NCI-H82 treated with DMSO at 0.1 percent for 48 hours (cell line): Measurements from ENCODE around the gene PPP1R14B.
"Not testable (repeated sequence)": the region's sequence is repeated elsewhere in the genome, so short reads cannot be mapped to it uniquely, and the experiment has no call there.

Source experiments
- DNase-seq: peaks from one replicate; lab custom pipeline; 2025; ENCODE audit not compliant: unreplicated experiment; lab: John Stamatoyannopoulos, UW

The PPP1R14B gene

GRCh38 chr11:64246621-64246870, 197 bp downstream of the PPP1R14B start:
- DNase-seq = not testable (repeated sequence)

DNA sequence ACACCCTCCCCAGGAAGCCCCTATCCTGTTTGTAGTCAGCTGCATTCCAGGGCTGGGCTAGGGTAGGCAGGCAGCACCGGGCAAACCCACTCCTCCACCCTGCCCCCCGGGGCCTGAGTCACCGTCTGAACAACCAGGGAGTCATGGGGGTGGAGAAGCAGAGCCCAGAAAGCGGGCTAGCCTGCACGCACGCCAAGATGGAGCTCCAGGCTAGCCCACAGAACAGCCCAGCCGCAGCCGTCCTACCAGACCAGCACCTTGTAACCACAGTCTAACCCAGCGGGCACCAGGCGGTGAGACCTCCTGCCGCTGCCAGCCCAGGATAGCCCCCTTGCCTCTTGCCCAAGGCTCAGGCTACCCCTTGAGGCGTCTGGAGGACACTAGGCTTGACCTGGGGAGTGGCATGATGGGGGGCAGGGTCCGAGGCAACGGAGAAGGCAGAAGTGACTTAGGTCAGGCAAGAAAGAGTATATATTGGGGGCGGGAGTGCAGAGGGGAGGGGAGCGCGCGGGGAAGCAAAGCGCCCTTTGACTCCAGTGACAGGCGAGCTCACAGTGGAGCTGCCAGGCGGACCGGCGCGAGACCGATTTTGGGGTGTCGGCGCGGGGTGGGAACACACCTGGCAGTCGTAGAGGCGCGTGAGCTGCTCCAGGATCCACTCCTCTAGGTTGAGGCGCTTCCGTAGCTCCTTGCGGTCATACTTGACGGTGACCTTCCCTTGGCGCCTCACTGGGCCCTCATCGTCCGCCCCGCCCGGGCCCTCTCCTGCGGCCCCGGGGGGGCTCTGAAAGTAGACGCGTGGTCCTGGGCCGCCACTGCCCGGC, 734 bp downstream of the PPP1R14B start:
- no peak for DNase-seq

DNA sequence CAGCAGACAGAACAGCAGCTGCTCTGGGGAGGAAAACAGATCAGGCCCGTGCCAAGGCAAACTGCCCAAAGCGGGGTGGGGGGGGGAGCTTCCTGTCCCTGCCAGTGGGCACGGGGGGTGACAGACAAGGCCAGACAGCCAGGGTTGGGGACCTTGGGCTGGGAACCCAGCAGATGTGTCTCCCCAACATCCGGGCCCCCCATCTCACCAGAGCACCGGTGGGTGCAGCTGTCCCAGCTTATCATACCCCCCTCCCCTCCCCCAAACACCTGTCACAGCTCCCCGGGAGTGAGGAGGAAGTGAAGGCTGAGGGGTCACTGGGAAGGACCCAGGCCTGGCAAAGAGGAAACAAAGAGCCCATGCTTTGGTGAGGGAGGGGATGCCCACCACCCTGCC, 1.3 kb downstream of the PPP1R14B start:
- DNase-seq = no peak

DNA sequence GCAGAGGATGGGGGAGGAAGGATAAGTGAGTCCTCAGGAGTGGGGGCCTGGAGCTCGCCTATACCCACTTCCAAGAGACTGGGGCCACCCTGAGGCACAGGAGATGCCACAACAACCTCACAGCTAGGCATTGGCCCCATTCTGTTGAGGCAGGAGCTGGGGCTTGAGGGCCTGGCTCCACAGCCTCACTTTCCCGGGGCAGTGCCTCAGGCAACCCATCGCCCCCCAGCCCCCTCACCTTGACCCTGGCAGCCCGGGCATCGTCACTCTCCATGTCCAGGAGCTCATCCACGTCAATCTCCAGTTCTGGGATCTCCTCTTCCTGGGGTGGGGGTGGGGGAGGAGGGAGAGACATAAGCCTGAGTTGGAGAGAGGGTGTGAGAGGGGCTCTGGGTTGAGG, 1.8 kb downstream of the PPP1R14B start:
- no peak for DNase-seq

- no peak for DNase-seq
These were observed 2.6 kb downstream of the PPP1R14B start for GRCh38 chr11:64244107-64244506.

- DNase-seq = no peak
These were observed 3.4 kb downstream of the PPP1R14B start for GRCh38 chr11:64243236-64243854.

- no peak for DNase-seq
These were observed 5.0 kb downstream of the PPP1R14B start for GRCh38 chr11:64241491-64242374.

- peak; percentile 93 for DNase-seq
These were observed 5.6 kb downstream of the PPP1R14B start for GRCh38 chr11:64241241-64241490.

DNA sequence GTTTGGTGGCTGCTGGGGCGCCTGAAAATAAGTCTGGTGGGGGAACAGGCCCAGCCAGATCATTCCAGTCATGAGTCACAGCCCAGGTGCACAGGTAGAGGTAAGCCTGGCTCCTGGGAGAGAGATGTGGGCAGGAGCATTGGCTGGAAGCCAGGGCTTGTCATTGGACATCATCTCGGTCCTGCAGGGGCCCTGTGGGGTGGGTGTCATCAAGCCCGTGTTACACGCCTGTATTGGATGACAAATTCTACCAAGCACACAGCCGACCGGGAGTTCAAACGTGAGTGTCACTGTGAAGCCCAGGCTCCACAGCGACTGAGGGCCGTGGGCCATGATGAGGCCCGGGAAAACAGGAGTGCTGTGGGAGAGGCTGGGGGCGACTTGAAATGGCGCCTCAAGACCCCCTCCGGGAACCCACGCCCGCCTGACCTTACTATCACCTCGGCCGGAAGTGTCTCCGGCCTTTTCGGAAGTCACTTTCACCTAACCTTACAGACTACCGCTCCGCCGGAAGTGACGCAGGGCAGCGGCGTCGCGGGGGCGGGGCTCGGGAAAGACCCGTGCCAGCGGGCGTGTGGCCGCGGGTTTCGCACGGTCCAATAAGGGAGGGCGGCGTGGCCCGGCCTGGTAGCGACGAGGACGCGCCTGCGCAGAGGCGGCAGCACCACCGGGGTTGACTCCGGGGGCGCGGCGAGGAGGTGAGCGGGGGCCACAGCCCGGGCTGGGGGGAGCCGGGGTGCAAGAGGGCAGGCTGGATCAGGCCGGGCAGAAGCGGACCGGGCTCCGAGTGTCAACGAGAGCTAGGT, 6.1 kb downstream of the PPP1R14B start, which contains the start of gene FKBP2:
FKBP2 (plus strand) TSS at position 661 of the 806 bp plus-strand sequence. CDS start 1,293 bp downstream, outside the sequence.
- DNase-seq = peak; percentile 71

DNA sequence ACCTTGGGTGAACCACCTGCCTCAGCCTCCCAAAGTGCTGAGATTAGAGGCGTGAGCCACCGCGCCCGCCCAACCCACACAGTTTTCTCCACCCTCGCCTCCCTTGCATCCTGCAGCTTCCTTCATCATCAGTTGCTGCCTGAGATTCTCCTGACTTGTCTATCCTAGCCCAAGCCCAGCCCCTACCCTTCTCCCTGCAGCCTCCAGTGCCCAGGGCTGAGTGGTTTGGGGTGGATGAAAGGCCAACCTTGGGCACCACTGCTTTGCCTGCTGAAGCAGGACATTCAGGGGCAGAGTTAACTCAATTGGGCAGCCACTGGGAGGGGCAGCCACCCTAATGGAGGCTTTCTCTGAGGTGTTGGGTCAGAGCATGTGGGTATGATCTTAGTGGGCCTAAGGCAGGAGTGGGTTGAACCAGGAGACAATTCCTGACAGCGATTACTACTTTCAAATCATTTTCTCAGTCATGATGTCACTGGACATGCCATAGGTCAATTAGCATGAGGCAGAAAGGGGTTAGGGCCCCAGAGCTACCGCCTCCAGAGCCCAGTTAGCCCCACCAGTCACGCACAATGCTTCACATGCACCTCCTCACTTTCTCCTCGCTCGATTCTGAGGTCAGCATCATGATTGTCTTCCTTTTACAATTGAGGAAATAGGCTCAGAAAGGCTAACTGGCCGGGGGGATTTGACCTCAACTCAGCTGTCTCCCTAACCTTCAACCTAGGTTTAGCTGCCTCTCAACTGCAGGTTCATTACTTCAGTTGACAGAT, 6.9 kb downstream of the PPP1R14B start:
- DNase-seq = no peak

GRCh38 chr11:64238999-64239398, 7.7 kb downstream of the PPP1R14B start:
- no peak for DNase-seq

DNA sequence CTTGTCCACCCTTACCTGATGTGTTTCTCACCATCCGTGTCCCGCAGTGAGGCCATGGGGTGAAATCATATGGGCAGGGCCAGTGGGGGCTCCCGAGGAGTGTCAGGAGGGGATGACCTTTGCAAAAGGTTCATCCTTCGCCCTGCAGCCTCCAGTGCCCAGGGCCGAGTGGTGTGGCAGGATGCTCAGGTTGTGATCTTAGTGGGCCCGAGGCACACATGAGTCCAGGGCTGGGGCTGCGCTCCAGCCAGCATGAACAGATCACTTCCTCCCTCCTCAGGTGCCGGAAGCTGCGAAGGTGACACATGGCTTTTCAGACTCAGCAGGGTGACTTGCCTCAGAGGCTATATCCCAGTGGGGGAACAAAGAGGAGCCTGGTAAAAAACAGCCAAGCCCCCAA, 8.7 kb downstream of the PPP1R14B start:
- DNase-seq = no peak

GRCh38 chr11:64237484-64237951, 9.2 kb downstream of the PPP1R14B start:
- no peak for DNase-seq

GRCh38 chr11:64235437-64236161, 11.1 kb downstream of the PPP1R14B start:
- DNase-seq = no peak

- DNase-seq = no peak
These were observed 11.9 kb downstream of the PPP1R14B start for GRCh38 chr11:64234647-64235379.

DNA sequence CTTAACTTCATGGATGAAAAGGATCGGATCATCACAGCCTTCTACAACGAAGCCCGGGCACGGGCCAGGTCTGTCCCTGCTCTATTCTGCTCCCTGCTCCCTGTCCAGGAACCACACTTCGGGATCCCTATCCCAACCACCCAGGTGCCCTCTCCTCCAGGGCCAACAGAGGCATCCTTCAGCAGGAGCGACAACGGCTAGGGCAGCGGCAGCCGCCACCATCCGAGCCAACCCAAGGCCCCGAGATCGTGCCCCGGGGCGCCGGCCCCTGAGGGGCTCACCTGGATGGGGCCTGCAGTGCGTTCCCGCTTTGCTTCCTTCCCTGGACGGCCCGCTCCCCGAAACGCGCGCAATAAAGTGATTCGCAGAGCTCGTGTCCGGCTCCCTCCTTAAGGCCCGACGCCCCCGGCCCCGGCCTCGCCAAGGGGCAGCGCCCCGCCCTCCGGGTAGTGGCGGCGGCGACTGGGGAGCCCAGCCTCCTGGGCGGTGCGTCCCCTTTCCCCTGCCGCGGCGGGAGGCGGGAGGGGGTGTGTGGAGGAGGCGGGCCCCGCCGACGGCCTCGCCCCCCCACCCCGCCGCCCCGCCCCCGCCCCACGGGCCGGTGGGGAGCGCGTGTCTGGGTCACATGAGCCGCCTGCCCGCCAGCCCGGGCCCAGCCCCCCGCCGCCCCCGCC, 12.7 kb downstream of the PPP1R14B start, which contains the start of gene VEGFB:
VEGFB (plus strand) TSS at position 672 of the 674 bp plus-strand sequence. CDS start 250 bp downstream, outside the sequence.
- DNase-seq = peak; percentile 9

DNA sequence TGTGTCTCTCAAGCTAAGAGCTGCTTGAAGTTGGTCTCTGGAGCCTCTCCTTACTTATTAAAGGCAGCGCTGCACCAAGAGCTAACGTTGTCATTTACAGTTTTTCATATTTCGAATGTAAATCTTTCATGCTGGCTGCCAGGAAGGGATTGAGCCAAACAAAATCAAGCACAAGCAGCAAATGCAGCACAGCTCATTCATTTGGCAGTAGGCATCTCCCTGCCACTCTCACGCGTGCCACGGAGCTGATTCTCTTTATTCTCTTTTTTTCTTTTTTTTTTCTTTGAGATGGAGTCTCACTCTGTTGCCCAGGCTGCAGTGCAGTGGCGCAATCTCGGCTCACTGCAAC, 13.8 kb downstream of the PPP1R14B start:
- no peak for DNase-seq

DNA sequence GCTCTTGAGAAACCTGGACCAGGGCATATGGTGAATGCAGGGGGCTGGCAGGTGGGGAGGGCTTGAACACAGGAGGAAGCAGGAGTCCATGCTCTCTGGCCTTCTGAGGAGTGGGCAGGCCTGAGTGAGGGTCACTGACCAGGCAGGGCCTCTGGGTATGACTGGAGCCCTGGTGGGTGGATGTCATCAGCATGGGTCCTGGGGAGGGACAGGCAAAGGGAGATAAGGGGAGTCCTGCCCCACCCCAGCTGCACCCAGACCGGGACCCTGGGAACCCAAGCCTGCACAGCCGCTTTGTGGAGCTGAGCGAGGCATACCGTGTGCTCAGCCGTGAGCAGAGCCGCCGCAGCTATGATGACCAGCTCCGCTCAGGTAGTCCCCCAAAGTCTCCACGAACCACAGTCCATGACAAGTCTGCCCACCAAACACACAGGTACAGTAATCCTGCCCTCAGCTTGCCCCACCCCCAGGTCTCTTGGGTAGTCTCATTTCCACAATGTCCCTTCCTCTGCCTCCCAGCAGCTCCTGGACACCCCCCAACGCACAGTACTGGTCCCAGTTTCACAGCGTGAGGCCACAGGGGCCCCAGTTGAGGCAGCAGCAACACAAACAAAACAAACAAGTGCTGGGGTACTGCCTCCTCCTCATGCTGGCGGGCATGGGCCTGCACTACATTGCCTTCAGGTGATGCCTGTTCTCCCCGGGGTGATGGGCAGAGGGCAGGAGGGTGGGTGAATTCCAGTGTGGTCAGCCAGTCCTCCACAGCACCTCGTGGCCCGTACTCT, 14.4 kb downstream of the PPP1R14B start:
- DNase-seq = no peak
